Measurements from ENCODE around the gene PARVA. TPM values are rescaled to one million over a fixed set of nuclear protein-coding genes. Genes with fewer than 3 reads are reported as not detected.
A peak's percentile ranks its signal among the peaks of the same experiment; 100 is the strongest.
"Not testable (repeated sequence)": the region's sequence is repeated elsewhere in the genome, so short reads cannot be mapped to it uniquely, and the experiment has no call there.

The PARVA gene
- total RNA-seq = 55.1 and 56.9 TPM in 2 replicates

DNA sequence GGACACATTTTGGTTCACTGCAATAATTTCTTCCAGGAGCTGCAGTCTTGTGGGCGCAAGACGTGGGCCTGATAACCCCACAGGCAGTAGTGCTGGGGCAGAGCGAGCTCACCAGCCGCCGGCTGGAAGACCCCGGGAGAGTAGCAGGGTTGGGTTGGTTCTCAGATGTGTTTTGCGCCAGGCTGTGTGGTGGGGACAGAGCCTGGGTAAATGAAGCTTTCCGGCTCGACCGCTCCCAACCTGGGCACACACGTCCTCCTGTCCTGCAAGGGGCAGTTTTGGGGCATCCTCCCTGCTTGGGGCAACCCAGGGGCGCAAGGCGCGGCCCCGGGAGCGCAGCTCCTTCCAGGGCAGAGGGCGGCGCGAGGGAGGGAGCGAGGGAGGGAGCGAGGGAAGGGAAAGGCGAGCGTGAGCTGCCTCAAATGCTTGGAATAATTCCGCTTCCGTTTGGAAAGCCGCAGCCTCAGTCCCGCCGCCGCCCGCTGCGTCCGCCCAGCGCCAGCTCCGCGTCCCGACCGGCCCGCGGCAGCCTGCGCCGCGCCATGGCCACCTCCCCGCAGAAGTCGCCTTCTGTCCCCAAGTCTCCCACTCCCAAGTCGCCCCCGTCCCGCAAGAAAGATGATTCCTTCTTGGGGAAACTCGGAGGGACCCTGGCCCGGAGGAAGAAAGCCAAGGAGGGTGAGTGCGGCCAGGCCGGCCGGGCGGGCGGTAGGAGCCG, at the start of gene PARVA:
Gene PARVA, plus strand, starts transcription at position 466 of the 718 bp plus-strand sequence. Its CDS starts 77 bp downstream, at position 543.
- no peak for DNase-seq (ENCODE audit: extremely low read depth, low read depth, low spot score)

- DNase-seq (ENCODE audit: extremely low read depth, low read depth, low spot score) = no peak
Observed at GRCh38 chr11:12329169-12329568, 48.2 kb upstream of the PARVA start.

DNA sequence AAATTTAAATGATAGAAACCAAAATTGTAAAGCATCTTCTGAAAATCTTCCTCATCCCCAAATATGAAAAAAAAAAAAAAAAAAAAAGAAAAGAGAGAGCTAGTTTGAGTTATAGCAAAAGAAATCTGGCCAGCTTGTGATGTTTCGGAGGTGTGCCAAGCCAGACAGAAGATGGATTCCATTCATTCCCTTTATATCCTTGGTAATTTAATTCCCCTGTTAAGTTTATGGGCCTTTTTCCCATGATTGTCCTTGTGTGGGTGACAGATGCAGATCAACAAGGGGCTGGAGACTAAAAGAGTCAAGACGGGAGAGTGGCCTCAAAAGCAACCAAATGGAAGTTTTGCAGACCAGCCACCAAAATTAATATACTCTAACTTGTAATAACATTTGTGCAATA, 47.6 kb upstream of the PARVA start:
- no peak for DNase-seq (ENCODE audit: extremely low read depth, low read depth, low spot score)

- DNase-seq (ENCODE audit: extremely low read depth, low read depth, low spot score) = no peak
Observed at GRCh38 chr11:12330485-12331231, 46.7 kb upstream of the PARVA start.

GRCh38 chr11:12331239-12331874, 46.0 kb upstream of the PARVA start:
- peak; percentile 68 for DNase-seq (ENCODE audit: extremely low read depth, low read depth, low spot score)

DNA sequence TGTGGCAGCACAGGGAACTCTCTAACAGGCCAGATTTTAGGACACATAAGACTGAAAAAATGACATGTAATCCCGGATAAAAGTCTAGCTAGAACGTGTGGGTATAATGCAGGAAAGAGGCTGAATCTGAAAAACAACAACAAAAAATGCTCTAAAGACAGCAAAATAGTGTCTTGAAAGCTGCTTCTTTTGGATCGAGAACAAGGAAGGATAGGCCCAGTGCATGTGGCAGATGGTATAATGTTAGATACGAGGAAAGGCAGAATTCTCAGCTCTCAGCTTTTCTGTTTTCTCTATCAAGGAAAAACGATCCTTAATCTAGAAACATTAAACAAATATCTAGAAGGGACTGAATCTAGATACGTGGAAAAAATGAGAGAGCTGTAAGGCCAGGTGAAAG, 33.8 kb upstream of the PARVA start:
- no peak for DNase-seq (ENCODE audit: extremely low read depth, low read depth, low spot score)

GRCh38 chr11:12353534-12353933, 23.8 kb upstream of the PARVA start:
- no peak for DNase-seq (ENCODE audit: extremely low read depth, low read depth, low spot score)

DNA sequence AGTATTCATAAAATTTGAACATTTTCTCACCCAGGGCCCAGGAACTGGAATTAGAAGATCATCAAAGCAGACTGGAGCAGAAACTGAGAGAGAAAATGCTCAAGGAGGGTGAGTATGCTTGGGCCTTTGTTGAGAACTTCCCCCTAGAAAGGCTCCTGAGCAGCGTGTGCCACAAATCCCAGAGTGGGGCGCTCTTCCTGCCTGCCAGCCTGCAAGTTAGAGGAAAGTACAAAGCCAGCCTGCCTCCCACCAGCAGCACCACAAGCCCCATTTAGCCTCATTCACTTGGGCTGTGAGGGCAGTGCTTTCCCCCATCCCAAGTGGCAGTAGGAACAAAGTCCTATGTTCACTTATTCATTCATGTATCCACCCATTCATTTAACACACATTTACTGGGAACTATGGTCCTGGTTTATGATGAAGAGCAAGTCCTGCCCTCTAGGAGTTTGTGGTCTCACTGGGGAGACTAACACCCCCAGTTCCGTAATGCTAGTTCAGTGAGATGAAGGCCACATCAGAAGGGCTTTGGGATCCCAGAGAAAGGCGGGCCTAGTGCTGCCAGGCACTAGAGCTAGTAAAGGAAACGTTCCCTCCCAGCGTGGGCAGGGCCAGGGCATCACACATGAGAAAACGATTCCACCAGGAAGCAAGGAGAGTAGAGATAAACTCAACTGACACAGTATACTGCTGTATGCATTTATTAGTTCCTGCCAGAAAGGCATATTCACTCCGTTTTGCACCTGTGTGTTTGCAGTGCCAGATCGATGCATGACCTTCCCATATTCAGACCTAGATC, 22.4 kb upstream of the PARVA start:
- no peak for DNase-seq (ENCODE audit: extremely low read depth, low read depth, low spot score)

DNA sequence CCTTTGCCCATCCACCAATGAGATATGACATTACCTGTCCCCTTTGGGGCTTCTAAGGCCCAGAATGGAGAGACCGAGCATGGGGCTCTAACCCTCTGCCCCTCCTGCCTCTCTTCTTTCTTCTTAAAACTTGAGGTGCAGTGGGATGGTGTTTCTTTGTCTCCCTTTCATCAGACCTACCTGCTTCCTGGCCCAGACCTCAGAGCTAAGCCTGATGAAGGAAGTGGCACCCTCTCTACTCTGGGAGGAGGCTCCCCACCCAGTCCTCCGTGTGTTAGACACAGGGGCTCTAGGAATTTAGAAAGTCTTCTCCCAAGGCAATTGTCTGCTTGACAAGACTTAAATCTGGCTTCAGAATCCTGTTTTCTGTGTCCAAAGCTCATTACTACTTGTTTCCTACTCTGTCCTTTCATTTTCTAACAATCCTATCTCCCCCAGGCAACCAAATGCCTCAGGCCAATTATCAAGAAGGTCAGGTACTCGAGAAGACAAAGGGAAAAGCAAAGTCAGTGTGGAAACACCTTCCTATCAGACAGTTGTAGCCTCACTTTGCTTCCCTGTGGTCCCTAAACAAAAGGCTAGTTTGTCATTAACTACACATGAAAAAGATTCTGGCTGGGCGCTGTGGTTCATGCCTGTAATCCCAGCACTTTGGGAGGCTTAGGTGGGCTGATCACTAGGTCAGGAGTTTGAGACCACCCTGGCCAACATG, 20.3 kb upstream of the PARVA start:
- no peak for DNase-seq (ENCODE audit: extremely low read depth, low read depth, low spot score)

DNA sequence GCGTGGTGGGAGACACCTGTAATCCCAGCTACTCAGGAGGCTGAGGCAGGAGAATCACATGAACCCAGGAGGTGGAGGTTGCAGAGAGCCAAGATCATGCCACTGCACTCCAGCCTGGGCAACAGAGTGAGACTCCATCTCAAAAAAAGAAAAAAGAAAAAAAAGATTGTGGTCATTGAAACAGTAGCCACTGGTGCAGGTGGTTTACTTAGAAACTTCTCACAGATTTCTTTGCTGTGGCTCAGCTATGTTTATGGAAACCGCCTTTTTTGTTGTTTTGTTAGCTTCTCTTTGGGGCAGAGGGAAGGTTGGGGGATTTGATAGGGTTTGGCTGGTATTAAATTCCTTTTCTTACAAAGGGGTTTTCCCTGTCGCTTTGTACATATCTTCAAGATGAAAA, 19.7 kb upstream of the PARVA start:
- not testable (repeated sequence) for DNase-seq (ENCODE audit: extremely low read depth, low read depth, low spot score)

DNA sequence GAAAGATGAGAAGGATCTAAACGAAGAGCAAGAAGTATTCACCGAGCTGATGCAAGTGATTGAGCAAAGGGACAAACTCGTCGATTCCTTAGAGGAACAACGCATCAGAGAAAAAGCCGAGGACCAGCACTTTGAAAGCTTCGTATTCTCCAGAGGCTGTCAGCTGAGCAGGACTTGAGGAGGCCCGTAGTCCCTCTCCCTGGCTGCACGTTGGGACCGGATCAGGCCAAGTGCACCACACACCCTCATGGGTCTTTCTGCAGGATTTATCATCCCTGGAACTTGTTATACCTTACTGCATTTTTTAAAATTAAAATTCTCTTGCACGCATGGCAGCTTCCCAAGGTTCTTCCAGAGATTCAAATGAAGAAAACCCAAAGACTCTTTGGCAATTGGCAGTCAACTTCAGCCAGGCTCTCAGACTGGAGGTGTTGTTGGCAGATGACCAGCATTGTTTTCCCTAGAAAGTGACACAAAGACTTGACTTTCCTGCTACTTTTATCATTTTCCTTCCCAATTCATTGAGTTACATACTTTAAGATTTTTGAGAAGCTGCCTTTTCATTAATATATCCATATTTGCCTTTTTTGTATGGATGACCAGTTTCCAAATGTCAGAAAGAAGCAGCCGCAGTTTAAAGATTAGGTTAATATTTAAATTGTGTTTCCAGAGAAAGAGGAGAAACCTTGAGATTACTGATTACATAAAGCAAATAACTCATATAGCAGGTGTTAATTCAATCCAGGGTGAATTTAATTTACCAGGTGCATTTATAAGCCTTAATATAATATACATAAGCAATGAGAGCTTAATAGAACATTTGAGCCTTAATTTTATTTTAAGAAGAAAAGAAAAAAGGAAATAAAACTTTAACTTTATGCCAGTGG, 18.8 kb upstream of the PARVA start:
- no peak for DNase-seq (ENCODE audit: extremely low read depth, low read depth, low spot score)

- no peak for DNase-seq (ENCODE audit: extremely low read depth, low read depth, low spot score)
Observed at GRCh38 chr11:12359761-12360160, 17.6 kb upstream of the PARVA start.

DNA sequence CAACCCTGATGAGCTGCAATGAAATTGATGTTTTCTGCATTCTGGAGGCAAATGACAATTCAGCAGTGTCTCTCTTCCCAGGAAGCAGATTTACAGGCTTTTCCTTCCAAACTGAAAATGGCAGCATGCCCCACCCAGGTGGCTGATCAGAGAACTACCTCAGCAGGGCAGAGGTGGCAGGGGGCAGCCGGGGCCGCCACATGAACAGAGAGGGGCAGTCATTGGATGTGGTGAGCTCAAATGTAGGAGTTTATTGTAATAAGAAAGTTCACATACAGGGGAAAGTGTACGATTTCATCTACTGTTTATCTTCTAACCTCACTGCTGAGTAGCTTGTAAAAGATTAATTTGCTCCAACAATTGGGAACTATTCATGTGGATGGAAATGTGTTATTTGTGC, 15.7 kb upstream of the PARVA start:
- DNase-seq (ENCODE audit: extremely low read depth, low read depth, low spot score) = no peak

DNA sequence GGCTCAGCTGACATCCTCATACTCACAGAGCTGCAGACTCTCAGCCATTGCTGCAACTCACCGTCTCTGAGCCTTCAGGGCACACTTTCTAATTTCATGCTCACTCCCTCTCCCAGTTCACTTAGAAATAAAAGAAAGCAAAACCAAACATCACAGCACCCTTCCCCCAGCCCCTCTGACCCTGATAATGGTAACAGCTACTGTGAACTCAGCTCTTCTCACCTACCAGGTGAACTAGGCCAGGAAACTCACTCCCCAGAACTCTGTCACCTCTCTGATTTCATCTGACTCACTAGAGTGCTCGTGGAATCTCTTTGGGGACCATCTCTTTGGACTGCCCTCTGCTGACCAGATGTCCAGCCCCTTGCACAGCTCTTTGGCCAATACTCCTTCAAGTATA, 14.5 kb upstream of the PARVA start:
- no peak for DNase-seq (ENCODE audit: extremely low read depth, low read depth, low spot score)

DNA sequence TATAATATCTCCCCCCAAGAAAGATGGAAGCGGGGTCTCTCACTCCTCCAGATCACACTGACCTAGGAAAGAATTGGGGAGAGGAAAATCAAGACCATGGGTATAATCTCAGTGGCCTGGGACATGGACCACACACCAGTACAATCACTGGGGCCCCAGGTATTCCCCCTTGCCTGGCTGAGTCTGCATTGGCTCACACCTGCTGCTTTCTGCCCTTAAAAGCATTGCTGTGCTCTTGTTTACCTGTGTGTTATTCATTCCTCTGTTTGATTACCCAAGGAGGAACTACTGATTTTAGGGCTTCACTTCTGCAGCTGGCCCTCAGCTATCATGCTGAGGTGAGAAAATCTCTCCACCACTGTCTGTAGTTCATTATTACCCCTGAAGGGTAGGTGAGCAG, 14.0 kb upstream of the PARVA start:
- DNase-seq (ENCODE audit: extremely low read depth, low read depth, low spot score) = no peak

- DNase-seq (ENCODE audit: extremely low read depth, low read depth, low spot score) = not testable (repeated sequence)
Observed at GRCh38 chr11:12365965-12366575, 11.3 kb upstream of the PARVA start.

- DNase-seq (ENCODE audit: extremely low read depth, low read depth, low spot score) = not testable (repeated sequence)
Observed at GRCh38 chr11:12367057-12367456, 10.3 kb upstream of the PARVA start.

DNA sequence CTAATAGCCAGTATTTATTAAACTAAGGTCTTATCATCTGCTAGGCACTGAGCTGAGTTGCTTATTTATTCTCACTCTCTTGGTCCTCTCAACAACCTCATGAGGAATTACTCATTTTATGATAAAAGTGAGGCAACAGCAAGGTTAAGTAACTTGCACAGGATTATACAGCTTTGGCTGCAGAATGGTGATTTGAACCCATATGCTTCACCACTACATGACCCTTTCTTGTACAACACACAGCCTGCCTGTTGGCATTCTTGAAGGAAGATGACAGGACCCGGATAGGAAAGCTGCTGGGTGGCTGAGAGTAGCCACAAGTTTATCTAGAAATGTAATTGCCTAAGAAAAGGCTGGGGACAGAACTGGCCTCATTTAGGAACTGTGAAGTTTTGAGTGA, 5.3 kb upstream of the PARVA start:
- no peak for DNase-seq (ENCODE audit: extremely low read depth, low read depth, low spot score)

DNA sequence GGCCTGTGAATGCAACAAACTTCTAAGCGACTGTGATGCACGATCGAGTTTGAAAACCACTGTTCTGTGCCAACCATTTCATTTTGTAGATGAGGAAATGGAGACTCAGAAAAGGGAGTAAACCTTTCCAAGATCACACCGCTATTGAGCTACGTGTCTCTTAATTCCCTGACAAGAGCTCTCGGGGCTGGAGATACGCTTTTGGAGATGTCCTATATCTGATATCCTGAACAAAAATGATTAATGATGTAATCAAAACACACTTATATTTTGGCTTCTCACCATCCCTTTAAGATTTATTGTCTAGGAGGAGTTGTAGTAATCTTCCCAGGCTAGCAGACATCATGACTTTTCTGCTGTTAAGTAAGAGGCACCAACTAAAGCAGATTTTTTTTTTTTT, 1.7 kb upstream of the PARVA start:
- DNase-seq (ENCODE audit: extremely low read depth, low read depth, low spot score) = no peak
